ENCODE results near the gene PC.

Gene PC

DNA sequence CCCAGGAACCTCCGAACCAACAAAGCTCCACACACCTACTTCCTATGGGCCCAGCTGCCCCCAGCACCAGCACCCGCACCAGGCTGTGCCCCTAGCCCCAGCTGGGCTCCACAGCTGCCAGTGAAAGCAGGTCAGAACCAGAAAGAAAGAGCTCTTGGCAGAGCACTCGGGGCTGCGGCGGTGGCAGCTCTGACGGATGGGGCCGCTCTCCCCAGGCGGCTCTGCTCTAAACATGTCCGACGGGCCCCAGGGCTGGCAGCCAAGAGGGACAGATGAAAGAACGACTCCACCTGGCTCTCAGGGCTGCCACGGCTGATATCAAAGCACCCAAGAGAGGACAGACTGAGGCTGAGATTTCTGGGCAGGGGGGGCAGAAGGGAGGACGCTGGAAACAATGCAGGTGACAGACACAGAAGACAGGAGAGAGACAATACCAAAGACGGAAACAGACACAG lies 75.6 kb downstream of the PC start:
- no peak for ATAC-seq

- ATAC-seq, result no peak
These were observed 76.2 kb downstream of the PC start for GRCh38 chr11:66881927-66882452.

DNA sequence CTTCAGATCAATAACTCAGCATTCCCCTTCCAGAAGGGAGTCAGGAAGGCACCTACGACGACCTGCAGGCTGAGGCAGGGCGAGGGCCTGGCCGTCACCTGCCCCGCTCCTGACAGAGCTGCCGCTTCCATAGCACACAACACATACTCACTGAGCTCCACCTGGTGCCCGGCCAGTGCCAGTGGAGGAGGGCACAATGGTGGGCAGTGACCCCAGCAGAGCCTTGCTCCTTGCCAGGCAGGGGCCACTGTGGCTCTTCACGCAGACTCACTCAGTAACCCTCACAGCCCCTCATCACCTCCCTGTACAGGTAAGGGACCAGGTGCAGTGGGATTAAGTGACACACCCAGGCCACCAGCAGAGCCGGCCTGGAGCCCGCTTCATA lies 76.7 kb downstream of the PC start:
- ATAC-seq, result no peak

DNA sequence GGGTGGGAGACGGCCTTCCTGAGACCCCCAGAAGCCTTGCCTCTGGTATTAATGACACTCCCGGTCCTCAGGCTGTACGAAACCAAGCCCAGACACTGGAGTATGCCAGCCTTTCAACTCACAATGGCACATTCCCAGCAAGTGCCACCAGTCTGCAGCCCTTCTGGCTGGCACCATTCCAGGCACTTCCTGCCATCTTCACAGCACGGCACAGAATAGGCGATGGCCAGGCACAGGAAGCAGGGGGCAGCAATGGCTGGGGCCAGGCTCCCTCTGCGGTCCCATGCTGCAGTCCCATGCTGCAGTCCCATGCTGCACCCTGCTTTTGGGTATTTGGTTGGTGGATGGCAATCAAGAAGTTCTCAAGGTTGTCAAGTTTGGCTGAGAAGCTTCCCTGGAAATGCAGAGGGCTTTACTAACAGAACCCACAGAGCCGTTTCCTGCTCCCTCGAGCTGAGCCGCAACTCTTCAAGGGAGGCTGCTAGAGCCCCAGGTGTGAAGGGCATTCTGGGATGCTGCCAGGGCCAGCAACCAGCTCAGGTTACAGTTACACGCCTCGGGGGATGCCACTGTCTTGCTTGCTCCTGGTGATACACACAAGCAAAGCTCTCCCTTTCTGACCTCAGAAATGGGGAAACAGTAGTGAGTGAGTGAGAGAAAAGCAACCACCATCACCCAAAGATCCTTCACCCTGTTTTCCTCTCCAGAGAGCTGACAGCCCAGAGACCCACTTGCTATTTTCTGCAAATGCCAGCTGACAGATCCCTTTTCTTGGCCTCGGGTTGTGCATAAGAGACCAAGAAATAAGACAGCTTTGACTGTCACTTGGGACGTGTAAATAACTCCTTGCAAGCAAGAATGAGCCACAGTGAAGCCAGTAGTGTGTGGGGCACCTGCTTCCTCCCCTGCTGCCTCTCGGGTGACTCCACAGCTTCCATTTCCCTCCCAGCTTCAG lies 77.4 kb downstream of the PC start:
- ATAC-seq, result no peak

DNA sequence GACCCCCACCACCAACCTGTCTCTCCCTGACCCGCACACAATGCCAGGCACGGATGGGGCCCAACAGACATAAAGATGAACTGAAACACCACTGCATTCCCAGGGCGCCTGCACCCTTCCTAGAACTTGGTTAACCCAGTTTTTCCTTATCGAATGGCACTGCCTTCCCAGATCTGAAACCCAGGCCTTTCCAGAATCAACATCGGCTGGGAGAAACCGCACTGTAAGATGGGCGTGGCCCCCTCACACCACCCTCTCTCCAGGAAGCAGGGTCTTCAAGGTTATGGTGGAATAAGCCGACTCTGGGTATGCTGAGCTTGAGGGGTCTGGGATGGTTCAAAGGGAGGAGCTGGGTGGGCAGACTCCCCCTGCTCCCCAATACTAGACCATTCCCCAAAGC lies 78.2 kb downstream of the PC start:
- no peak for ATAC-seq

- ATAC-seq, result no peak
These were observed 78.6 kb downstream of the PC start for GRCh38 chr11:66879583-66879982.

DNA sequence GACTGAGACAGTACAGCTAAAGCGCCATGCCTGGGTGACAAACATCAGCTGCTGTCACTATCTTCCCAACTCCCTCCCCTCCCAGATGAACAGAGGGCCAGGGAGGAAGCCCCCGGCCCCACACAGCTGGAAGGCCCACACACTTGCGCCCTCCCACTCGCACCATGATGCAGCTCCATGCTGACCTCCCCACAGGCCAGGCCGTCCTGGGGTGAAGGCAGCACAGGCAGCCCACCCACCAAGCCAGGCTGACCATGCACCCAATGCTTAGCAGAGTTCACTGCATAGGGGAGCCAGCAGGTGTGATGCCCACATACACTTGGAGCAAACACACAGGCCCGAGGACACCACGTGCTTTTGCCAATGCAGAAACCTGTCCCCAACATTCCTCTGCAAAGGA lies 79.2 kb downstream of the PC start:
- ATAC-seq, result no peak

DNA sequence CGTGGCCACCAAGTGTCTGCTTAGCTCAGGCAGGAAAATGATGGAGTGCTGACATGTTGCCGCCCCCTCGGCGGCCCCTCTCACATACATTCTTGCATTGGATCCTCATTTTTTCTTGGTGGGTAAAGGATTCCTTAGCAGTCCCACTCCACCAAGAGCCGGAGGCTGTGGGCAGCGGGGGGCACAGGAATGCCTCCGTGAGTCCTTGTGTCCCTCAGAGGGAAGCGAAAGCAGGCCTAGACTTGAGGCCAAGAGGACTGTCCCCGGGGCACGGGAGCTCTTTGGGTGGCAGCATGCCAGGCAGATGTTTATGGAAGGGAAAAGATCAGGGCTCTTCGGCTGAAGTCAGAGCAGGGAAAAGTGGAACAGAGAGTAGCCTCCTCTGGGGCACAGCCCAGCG lies 79.7 kb downstream of the PC start:
- ATAC-seq, result no peak

GRCh38 chr11:66877588-66878385 lies 80.4 kb downstream of the PC start:
- ATAC-seq, result no peak

- no peak for ATAC-seq
These were observed 82.8 kb downstream of the PC start for GRCh38 chr11:66875378-66875777.

DNA sequence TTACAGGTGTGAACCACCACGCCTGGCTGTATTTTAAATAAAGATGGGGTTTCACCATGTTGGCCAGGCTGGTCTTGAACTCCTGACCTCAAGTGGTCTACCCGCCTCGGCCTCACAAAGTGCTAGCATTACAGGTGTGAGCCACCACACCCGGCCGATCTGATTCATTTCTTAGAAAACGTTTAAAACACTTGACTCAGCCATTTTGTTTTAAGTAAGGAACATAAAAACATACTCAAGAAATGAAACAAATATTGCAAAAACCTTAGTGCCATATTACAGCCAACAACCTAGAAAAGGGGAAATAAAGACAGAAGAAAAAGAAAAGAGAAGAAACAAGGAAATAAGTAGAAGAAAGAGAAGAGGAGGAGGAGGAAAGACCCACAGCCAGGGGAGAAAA lies 84.0 kb downstream of the PC start:
- no peak for ATAC-seq

GRCh38 chr11:66871521-66871901 lies 86.7 kb downstream of the PC start:
- no peak for ATAC-seq

DNA sequence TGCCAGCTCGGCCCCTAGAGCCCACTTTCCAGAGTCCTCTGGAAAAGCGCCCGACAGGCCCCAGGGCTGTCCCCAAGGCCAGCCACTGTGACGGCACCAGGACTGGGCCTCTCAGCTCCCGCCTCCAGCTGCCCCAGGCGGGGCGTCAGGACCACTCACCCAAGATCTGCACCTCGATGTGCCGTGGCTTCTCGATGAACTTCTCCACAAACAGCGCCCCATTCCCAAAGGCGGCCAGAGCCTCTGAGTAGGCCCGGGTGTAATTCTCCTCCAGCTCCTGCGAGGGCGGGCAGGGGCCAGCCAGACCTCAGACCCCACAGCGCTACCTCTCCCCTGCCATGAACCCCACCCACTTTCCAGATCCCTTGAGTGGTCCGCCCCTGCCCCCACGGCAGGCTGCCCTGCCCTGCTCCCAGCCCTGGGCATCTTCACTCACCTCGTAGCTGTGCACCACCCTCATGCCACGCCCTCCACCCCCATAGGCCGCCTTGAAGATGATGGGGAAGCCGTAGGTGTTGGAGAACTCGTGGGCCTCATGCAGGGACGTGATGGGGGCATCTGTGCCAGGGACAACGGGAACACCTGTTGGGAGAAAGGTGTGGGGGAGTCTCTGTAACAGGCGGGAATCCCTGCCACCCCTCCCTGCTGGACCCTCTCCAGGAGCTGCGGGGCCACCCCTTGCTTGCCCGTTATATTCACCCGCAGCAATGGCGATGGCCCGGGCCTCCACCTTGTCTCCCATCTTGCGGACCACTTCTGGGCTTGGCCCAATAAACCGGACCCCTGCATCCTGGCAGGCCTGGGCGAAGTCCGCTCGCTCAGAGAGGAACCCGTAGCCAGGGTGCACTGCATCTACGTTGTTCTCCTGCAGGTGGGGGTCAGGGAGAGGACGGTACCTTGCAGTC lies 87.3 kb downstream of the PC start:
- no peak for ATAC-seq

- no peak for ATAC-seq
These were observed 88.1 kb downstream of the PC start for GRCh38 chr11:66870131-66870530.

DNA sequence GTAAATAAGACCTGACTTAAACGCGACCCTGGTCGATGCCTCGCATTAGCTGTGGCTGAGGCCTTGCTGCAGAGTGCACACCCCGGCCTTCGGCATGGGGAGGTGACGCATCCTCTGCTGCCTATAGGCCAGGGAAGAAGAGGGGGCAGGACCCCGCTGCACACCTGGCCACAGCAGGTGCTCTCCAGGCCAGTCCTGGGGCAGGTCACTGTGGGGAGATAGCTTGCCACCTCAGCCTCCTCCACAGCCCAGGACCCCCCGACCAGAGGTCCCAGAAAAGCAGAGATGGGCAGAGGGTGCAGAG lies 88.7 kb downstream of the PC start:
- no peak for ATAC-seq

GRCh38 chr11:66868726-66869566 lies 89.2 kb downstream of the PC start:
- peak; percentile 89 to 91 for ATAC-seq

DNA sequence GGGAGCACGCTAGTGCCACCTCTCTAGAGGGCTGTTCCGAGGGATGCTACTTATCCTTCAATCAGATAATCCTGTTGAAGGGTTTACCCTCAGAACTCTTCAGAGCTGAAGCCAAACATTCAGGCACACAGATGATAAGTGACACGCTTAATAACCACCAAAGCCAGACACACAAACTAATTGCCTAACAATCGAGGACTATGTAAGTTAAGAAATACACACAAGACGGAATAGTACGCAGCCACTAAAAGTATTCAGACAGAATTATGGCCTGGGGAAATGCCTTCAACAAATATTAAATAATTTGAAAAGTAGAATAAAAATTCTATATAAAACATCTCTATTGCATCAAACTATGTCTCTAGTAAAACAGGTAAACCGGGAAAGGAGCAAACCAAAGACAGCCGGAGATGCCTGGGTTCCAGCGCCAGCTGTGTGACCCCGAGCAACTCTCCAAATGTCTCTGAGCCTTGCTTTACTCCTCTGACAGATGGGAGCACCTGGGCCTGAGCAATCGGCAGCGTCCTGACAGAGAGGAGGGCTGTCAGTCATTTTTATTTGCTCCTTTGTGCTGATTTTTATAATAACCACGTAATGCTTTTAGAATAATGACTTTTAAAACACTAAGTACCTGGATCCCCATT lies 90.0 kb downstream of the PC start:
- ATAC-seq, result no peak

DNA sequence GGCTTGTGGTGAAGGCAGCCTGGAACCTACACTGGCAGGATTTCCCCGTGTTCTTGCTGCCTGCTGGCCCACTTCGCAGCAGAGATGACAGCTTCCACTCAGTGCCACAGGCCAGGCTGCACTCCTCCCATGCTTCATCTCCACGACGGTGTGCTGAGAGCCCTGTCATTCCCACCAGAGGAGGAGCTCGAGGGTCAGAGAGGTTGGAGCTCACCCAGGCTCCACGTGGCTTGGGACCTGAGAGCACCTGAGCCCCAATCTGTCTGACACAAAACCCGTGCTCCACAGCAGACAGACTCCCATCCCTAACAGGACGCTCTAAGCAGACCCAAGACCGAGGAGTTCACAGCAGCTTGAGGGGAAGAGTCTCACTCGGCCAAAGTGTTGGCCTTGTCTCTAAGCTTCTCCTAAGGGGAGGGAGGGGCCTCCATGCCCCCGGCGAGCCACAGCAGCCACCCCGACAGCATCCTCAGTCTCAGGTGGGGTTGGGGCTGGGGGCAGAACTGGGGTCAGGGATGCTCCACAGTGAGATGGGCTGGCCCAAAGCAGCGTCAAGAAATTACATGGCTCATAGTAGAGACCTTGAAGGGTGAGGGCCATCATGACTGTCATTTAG lies 90.7 kb downstream of the PC start:
- ATAC-seq, result no peak

GRCh38 chr11:66866511-66866986 lies 91.6 kb downstream of the PC start:
- ATAC-seq, result no peak

- ATAC-seq, result no peak
These were observed 92.2 kb downstream of the PC start for GRCh38 chr11:66866007-66866406.

Measured in activated CD4-positive, CD25-positive, alpha-beta regulatory T cell treated with anti-CD3 and anti-CD28 coated beads, Interleukin-2, amount 50 U/mL, for 24 hours (primary cell).